CD4-positive, alpha-beta T cell treated with Interferon gamma for 1 hour (primary cell): ENCODE data around the gene CNR2.
"Not testable (repeated sequence)": the region's sequence is repeated elsewhere in the genome, so short reads cannot be mapped to it uniquely, and the experiment has no call there.

Experiments used
- DNase-seq: peaks from one replicate; pipeline ENCODE4 v3.0.0-alpha.2; 2020

The CNR2 gene

GRCh38 chr1:23826590-23826989 is 86.6 kb downstream of the CNR2 start:
- not testable (repeated sequence) for DNase-seq

GRCh38 chr1:23825762-23826522 is 87.2 kb downstream of the CNR2 start:
- no peak for DNase-seq

- DNase-seq, result peak; percentile 86
Measured at GRCh38 chr1:23825076-23825761, 87.9 kb downstream of the CNR2 start, which contains the start of gene HMGCL. HMGCL (minus strand) TSS chr1:23825429; CDS start chr1:23825415, 14 bp downstream.

GRCh38 chr1:23824711-23825075 is 88.5 kb downstream of the CNR2 start:
- no peak for DNase-seq

GRCh38 chr1:23823767-23824166 is 89.4 kb downstream of the CNR2 start:
- no peak for DNase-seq
